GM12872 (cell line): ENCODE results near the gene STON2.

ENCODE experiments used
- CTCF ChIP-seq: IDR thresholded peaks from 3 replicates; pipeline ENCODE4 v1.5.1; 2011; ENCODE audit warnings: low read depth, mild to moderate bottlenecking, low read length, moderate library complexity; ENCODE audit not compliant: insufficient read depth

Gene STON2

GRCh38 chr14:81400202-81400678 lies at the start of gene STON2:
Gene STON2 (minus strand): TSS chr14:81400324. CDS start chr14:81398382, 1,942 bp downstream.
- TF ChIP-seq CTCF: no peak

GRCh38 chr14:81449576-81449975 lies 49.5 kb upstream of the STON2 start:
- TF ChIP-seq CTCF: no peak

GRCh38 chr14:81449114-81449513 lies 49.0 kb upstream of the STON2 start:
- TF ChIP-seq CTCF: no peak

- TF ChIP-seq CTCF: no peak
Measured at GRCh38 chr14:81447021-81447764, 47.1 kb upstream of the STON2 start.

GRCh38 chr14:81446279-81447007 lies 46.3 kb upstream of the STON2 start:
- TF ChIP-seq CTCF: no peak

GRCh38 chr14:81441626-81442134 lies 41.6 kb upstream of the STON2 start:
- TF ChIP-seq CTCF: no peak

- TF ChIP-seq CTCF: no peak
Measured at GRCh38 chr14:81440041-81440440, 39.9 kb upstream of the STON2 start.
